Liver (tissue), 9 donors: ENCODE measurements around the gene NOL4L. TPM values are rescaled to one million over a fixed set of nuclear protein-coding genes. Genes with fewer than 3 reads are reported as not detected.

Experiments used
- DNase-seq: peaks from one replicate; pipeline ENCODE4 v3.0.0-alpha.2; 2017; ENCODE audit warnings: low spot score
- H3K27ac ChIP-seq, 2 donors: one replicate each; pipeline ENCODE4 v1.7.0; 2013; ENCODE audit warnings: inconsistent platforms in 2 of 2, low read length in 2 of 2, control low read depth in 1 of 2, low read depth in 1 of 2, mild to moderate bottlenecking in 1 of 2
- H3K27me3 ChIP-seq, 4 donors: one replicate each; pipeline versions ENCODE4 v1.6.1 to v1.7.0; 2013; ENCODE audit warnings: low read length in 3 of 4, inconsistent platforms in 1 of 4, mild to moderate bottlenecking in 1 of 4, moderate library complexity in 1 of 4; ENCODE audit not compliant: control insufficient read depth in 4 of 4, insufficient read depth in 4 of 4
- H3K36me3 ChIP-seq, 4 donors: one replicate each; pipeline versions ENCODE4 v1.6.1 to v1.7.0; 2013; ENCODE audit warnings: low read length in 3 of 4, mild to moderate bottlenecking in 3 of 4, low read depth in 1 of 4, moderate library complexity in 1 of 4; ENCODE audit not compliant: control insufficient read depth in 4 of 4, insufficient read depth in 3 of 4
- H3K4me1 ChIP-seq, 4 donors: one replicate each; pipeline versions ENCODE4 v1.6.1 to v1.7.0; 2013; ENCODE audit warnings: low read length in 3 of 4, mild to moderate bottlenecking in 3 of 4, moderate library complexity in 1 of 4; ENCODE audit not compliant: control insufficient read depth in 4 of 4, insufficient read depth in 4 of 4
- H3K4me3 ChIP-seq, 3 donors: one replicate each; pipeline versions ENCODE4 v1.6.1 to v1.7.0; 2013; ENCODE audit warnings: low read length in 3 of 3, control low read depth in 1 of 3, low read depth in 1 of 3, mild to moderate bottlenecking in 1 of 3
- H3K9ac ChIP-seq, 2 donors: one replicate each; pipeline ENCODE4 v1.7.0; 2013; ENCODE audit warnings: low read length in 2 of 2, mild to moderate bottlenecking in 2 of 2, moderate library complexity in 2 of 2, control low read depth in 1 of 2, low read depth in 1 of 2
- H3K9me3 ChIP-seq, 4 donors: one replicate each; pipeline versions ENCODE4 v1.6.1 to v1.7.0; 2013; ENCODE audit warnings: low read length in 3 of 4; ENCODE audit not compliant: control insufficient read depth in 4 of 4
- EGR1 ChIP-seq, 2 donors: IDR thresholded peaks; 2 replicates each; pipeline ENCODE4 v1.6.1; 2016 to 2018; ENCODE audit warnings: antibody characterized with exemption in 2 of 2, low read depth in 2 of 2
- FOXA1 ChIP-seq: IDR thresholded peaks from 2 replicates; pipeline ENCODE4 v1.6.1; 2016; ENCODE audit warnings: antibody characterized with exemption
- FOXA2 ChIP-seq: IDR thresholded peaks from 2 replicates; pipeline ENCODE4 v1.6.1; 2016; ENCODE audit warnings: antibody characterized with exemption
- GABPA ChIP-seq, 2 donors: IDR thresholded peaks in 1 of 2; conservative IDR thresholded peaks in 1 of 2; 2 replicates each; pipeline ENCODE4 v1.6.1; 2016; ENCODE audit warnings: antibody characterized with exemption in 2 of 2, mild to moderate bottlenecking in 1 of 2, moderate library complexity in 1 of 2
- HNF4A ChIP-seq, 2 donors: conservative IDR thresholded peaks; 2 replicates each; pipeline ENCODE4 v1.6.1; 2016; ENCODE audit warnings: antibody characterized with exemption in 2 of 2, mild to moderate bottlenecking in 2 of 2
- HNF4G ChIP-seq: IDR thresholded peaks from 2 replicates; pipeline ENCODE4 v1.6.1; 2016; ENCODE audit warnings: antibody characterized with exemption
- JUND ChIP-seq, 2 donors: IDR thresholded peaks; 2 replicates each; pipeline ENCODE4 v1.6.1; 2016; ENCODE audit warnings: antibody characterized with exemption in 2 of 2
- NR2F2 ChIP-seq: IDR thresholded peaks from 2 replicates; pipeline ENCODE4 v1.6.1; 2016; ENCODE audit warnings: antibody characterized with exemption
- RAD21 ChIP-seq, 2 donors: IDR thresholded peaks; 2 replicates each; pipeline ENCODE4 v1.6.1; 2016; ENCODE audit warnings: antibody characterized with exemption in 2 of 2, mild to moderate bottlenecking in 2 of 2
- RXRA ChIP-seq, 2 donors: IDR thresholded peaks; 2 replicates each; pipeline ENCODE4 v1.6.1; 2017 to 2018; ENCODE audit warnings: antibody characterized with exemption in 2 of 2, mild to moderate bottlenecking in 1 of 2
- SP1 ChIP-seq: IDR thresholded peaks from 2 replicates; pipeline ENCODE4 v1.6.1; 2018; ENCODE audit warnings: antibody characterized with exemption, mild to moderate bottlenecking
- YY1 ChIP-seq: IDR thresholded peaks from 2 replicates; pipeline ENCODE4 v1.6.1; 2016; ENCODE audit warnings: antibody characterized with exemption, mild to moderate bottlenecking
- WGBS: extraction: QIAGEN DNeasy Blood & Tissue Kit; methylation state at CpG from one replicate; pipeline ENCODE4 v1.1.7; 2013; 5-methylcytosine and 5-hydroxymethylcytosine counted together
- polyA plus RNA-seq, 2 donors: library from polyadenylated mRNA; stranded (reverse) in 1 of 2; unstranded in 1 of 2; fragments of 200-250 nt in 1 of 2; fragments of >200 nt in 1 of 2; fragmentation: Nextera tagmentation in 1 of 2; extraction: Ambion mirVana in 1 of 2; gene quantifications; one replicate each; pipeline versions ENCODE4 v1.2.1 to v1.2.3, GENCODE V29; 2013 to 2015
- total RNA-seq, 2 donors: library from RNA; depleted of rRNA; stranded (reverse); fragments of >200 nt; gene quantifications; one replicate each; pipeline ENCODE4 v1.2.3, GENCODE V29; 2014
- TF ChIP-seq, protein P1 (sequence below): IDR thresholded peaks from 2 replicates; pipeline ENCODE4 v1.6.1; 2016; ENCODE audit warnings: antibody characterized with exemption
- TF ChIP-seq, protein P2 (sequence below): IDR thresholded peaks from 2 replicates; pipeline ENCODE4 v1.6.1; 2016; ENCODE audit warnings: antibody characterized with exemption
- TF ChIP-seq, protein P3 (sequence below): fragments of 150-350 bp; IDR thresholded peaks from 2 replicates; pipeline ENCODE4 v1.5.1; 2017; ENCODE audit warnings: improper control_type of control experiment, low read depth, low read length; ENCODE audit not compliant: missing input control
- TF ChIP-seq, protein P4 (sequence below): IDR thresholded peaks from 2 replicates; pipeline ENCODE4 v1.6.1; 2016; ENCODE audit warnings: antibody characterized with exemption, mild to moderate bottlenecking
- TF ChIP-seq, protein P5 (sequence below): IDR thresholded peaks from 2 replicates; pipeline ENCODE4 v1.6.1; 2016; ENCODE audit warnings: antibody characterized with exemption
- donor health status: healthy.
- donor health status: healthy.
- donor health status: healthy.
- donor health status: healthy.
- donor health status: healthy.

The NOL4L gene
- total and polyA plus RNA-seq, 4 donors, result 2.2 to 6.8 (median 4.3) TPM

DNA sequence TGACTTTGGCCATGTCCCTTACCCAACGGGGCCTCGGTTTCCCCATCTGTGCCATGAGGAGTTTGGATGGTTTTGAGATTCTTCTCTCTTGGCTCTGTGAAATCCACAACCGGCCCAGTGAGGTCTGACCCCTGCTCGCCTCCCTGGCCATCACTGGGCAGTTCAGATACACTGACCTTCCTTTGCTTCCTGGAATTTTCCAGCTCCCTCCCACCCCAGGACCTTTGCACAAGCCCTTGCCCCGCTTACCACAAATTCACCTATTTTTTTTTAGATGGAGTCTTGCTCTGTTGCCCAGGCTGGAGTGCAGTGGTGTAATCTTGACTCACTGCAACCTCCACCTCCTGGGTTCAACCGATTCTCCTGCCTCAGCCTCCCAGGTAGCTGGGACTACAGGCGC is 12.6 kb upstream of the NOL4L start (continued):
- TF ChIP-seq, protein P1, sequence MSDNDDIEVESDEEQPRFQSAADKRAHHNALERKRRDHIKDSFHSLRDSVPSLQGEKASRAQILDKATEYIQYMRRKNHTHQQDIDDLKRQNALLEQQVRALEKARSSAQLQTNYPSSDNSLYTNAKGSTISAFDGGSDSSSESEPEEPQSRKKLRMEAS, result no peak
- TF ChIP-seq HNF4A (conservative IDR thresholded peaks at IDR 0.05), result no peak
- no peak for TF ChIP-seq NR2F2

DNA sequence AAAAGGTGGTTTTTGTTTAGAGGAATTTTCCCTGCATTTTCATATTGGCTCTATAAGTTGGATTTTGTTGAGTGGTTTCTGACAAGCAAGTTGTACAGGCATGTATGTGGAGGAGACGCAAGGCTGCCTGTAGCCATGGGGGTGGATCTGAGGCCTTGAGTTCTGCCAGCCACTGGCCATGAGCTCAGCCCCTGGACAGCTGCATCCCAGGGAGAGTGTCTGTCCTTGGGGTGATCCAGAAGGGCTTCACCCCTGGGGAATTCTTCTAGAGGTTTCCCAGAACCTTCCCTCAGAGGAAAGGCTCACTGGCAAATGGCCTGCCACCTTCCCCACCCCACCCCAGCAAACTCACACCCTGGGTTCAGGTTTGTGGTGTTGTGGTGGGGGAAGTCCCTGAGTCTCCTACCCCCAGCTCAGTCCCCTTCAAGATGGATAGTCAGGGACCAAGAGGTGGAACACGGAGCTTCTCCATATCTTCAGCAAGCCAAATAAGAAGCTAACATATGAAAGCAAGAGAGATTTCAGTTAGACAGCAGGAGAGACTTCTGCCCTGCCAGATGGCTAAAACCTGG is 11.6 kb upstream of the NOL4L start:
- Histone ChIP-seq H3K9ac (no peak overlapping the region), H3K9me3 (no peaks in the 10 kb centered on the region), H3K36me3 (no peaks in the 10 kb centered on the region), H3K27me3 (no peaks in the 10 kb centered on the region), H3K4me3 (no peak overlapping the region), H3K27ac (no peak overlapping the region), H3K4me1 (no peaks in the 10 kb centered on the region)
- WGBS, result 94% methylated on average over 2 of the region's 2 CpGs
- TF ChIP-seq HNF4A (conservative IDR thresholded peaks at IDR 0.05), result no peak
- TF ChIP-seq NR2F2, result no peak
- no peak for TF ChIP-seq YY1
- TF ChIP-seq, protein P1, result no peak
- no peak for TF ChIP-seq SP1
- TF ChIP-seq, protein P2, sequence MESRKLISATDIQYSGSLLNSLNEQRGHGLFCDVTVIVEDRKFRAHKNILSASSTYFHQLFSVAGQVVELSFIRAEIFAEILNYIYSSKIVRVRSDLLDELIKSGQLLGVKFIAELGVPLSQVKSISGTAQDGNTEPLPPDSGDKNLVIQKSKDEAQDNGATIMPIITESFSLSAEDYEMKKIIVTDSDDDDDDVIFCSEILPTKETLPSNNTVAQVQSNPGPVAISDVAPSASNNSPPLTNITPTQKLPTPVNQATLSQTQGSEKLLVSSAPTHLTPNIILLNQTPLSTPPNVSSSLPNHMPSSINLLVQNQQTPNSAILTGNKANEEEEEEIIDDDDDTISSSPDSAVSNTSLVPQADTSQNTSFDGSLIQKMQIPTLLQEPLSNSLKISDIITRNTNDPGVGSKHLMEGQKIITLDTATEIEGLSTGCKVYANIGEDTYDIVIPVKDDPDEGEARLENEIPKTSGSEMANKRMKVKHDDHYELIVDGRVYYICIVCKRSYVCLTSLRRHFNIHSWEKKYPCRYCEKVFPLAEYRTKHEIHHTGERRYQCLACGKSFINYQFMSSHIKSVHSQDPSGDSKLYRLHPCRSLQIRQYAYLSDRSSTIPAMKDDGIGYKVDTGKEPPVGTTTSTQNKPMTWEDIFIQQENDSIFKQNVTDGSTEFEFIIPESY, result no peak
- no peak for TF ChIP-seq GABPA (IDR thresholded peaks at IDR 0.05 in 1 of 2, conservative IDR thresholded peaks at IDR 0.05 in 1 of 2)
- TF ChIP-seq, protein P3, sequence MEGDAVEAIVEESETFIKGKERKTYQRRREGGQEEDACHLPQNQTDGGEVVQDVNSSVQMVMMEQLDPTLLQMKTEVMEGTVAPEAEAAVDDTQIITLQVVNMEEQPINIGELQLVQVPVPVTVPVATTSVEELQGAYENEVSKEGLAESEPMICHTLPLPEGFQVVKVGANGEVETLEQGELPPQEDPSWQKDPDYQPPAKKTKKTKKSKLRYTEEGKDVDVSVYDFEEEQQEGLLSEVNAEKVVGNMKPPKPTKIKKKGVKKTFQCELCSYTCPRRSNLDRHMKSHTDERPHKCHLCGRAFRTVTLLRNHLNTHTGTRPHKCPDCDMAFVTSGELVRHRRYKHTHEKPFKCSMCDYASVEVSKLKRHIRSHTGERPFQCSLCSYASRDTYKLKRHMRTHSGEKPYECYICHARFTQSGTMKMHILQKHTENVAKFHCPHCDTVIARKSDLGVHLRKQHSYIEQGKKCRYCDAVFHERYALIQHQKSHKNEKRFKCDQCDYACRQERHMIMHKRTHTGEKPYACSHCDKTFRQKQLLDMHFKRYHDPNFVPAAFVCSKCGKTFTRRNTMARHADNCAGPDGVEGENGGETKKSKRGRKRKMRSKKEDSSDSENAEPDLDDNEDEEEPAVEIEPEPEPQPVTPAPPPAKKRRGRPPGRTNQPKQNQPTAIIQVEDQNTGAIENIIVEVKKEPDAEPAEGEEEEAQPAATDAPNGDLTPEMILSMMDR, result no peak
- no peak for TF ChIP-seq FOXA1
- no peak for TF ChIP-seq RXRA (IDR thresholded peaks at IDR 0.05)
- TF ChIP-seq, protein P4, sequence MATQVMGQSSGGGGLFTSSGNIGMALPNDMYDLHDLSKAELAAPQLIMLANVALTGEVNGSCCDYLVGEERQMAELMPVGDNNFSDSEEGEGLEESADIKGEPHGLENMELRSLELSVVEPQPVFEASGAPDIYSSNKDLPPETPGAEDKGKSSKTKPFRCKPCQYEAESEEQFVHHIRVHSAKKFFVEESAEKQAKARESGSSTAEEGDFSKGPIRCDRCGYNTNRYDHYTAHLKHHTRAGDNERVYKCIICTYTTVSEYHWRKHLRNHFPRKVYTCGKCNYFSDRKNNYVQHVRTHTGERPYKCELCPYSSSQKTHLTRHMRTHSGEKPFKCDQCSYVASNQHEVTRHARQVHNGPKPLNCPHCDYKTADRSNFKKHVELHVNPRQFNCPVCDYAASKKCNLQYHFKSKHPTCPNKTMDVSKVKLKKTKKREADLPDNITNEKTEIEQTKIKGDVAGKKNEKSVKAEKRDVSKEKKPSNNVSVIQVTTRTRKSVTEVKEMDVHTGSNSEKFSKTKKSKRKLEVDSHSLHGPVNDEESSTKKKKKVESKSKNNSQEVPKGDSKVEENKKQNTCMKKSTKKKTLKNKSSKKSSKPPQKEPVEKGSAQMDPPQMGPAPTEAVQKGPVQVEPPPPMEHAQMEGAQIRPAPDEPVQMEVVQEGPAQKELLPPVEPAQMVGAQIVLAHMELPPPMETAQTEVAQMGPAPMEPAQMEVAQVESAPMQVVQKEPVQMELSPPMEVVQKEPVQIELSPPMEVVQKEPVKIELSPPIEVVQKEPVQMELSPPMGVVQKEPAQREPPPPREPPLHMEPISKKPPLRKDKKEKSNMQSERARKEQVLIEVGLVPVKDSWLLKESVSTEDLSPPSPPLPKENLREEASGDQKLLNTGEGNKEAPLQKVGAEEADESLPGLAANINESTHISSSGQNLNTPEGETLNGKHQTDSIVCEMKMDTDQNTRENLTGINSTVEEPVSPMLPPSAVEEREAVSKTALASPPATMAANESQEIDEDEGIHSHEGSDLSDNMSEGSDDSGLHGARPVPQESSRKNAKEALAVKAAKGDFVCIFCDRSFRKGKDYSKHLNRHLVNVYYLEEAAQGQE, result no peak
- no peak for TF ChIP-seq FOXA2
- TF ChIP-seq, protein P5, sequence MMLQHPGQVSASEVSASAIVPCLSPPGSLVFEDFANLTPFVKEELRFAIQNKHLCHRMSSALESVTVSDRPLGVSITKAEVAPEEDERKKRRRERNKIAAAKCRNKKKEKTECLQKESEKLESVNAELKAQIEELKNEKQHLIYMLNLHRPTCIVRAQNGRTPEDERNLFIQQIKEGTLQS, result no peak
- no peak for TF ChIP-seq HNF4G
- no peak for TF ChIP-seq RAD21 (IDR thresholded peaks at IDR 0.05)
- no peak for TF ChIP-seq JUND (IDR thresholded peaks at IDR 0.05)
- no peak for TF ChIP-seq EGR1 (IDR thresholded peaks at IDR 0.05; ENCODE audit: low read depth in 2 of 2)
- DNase-seq, result no peak
